ENCODE data around the gene KRTAP10-7. TPM values are rescaled to one million over a fixed set of nuclear protein-coding genes. Genes with fewer than 3 reads are reported as not detected.

The KRTAP10-7 gene
- total RNA-seq, 1 experiment from 2014 or later: not detected

- H3T11ph ChIP-seq (ENCODE audit: low read length): no peak overlapping the region
- no peaks in the 10 kb centered on the region for H3K79me2 ChIP-seq (ENCODE audit: insufficient read depth, low read length)
- no peaks in the 10 kb centered on the region for H3K4me1 ChIP-seq (ENCODE audit: insufficient read depth, low read length)
- H3K27me3 ChIP-seq (ENCODE audit: insufficient read depth, low read length): no peaks in the 10 kb centered on the region
- no peak for TF ChIP-seq CTCF (conservative IDR thresholded peaks at IDR 0.05)
- H3K18ac ChIP-seq (ENCODE audit: insufficient read length, low read depth, low read length): no peak overlapping the region
- H3K27ac ChIP-seq (ENCODE audit: insufficient read length, low read depth, low read length): no peak overlapping the region
- H2AK5ac ChIP-seq (ENCODE audit: insufficient read length, low read length): no peak overlapping the region
- no peak overlapping the region for H2BK20ac ChIP-seq (ENCODE audit: low read depth, low read length, poor library complexity, severe bottlenecking)
- no peak overlapping the region for H2BK12ac ChIP-seq (ENCODE audit: insufficient read length, low read depth, low read length)
- H3K4me2 ChIP-seq (ENCODE audit: insufficient read depth, insufficient read length, low read length): no peak overlapping the region
- H2AFZ ChIP-seq (ENCODE audit: low read length): no peak overlapping the region
- H4K20me1 ChIP-seq (ENCODE audit: control insufficient read depth, insufficient read depth, insufficient read length): no peaks in the 10 kb centered on the region
- no peak overlapping the region for H3K56ac ChIP-seq (ENCODE audit: insufficient read length, low read depth, low read length)
- no peak overlapping the region for H2BK5ac ChIP-seq (ENCODE audit: insufficient read length, low read length)
- Mint-ChIP-seq H3K4me3 (no peak overlapping the region), H3K36me3 (ENCODE audit: insufficient read depth in 1 of 3, low read depth in 3 of 3) (peaks cover 0 to 10% (median 0%) of the 10 kb centered on the region in 3 experiments; a peak in 4 of 7 replicates), H3K4me1 (no peaks in the 10 kb centered on the region), H3K27ac (no peak overlapping the region), H3K27me3 (ENCODE audit: low read depth) (peaks cover 11% of the 10 kb centered on the region), H3K9me3 (peaks cover 11 to 12% of the 10 kb centered on the region in 2 experiments)
- no peak overlapping the region for H3K23ac ChIP-seq (ENCODE audit: insufficient read length, low read depth, low read length)
- no peak overlapping the region for H4K91ac ChIP-seq (ENCODE audit: insufficient read length, low read depth, low read length)
- DNase-seq: no peak
- H3K4ac ChIP-seq (ENCODE audit: low read depth, low read length): no peak overlapping the region
- whole genome bisulfite sequencing (ENCODE audit: extremely low coverage, insufficient read length, low lambda C conversion rate): no CpG with 5 or more reads among the region's 1 CpG
- no peaks in the 10 kb centered on the region for H3K9me3 ChIP-seq (ENCODE audit: control insufficient read depth, low read depth, low read length)
- no peaks in the 10 kb centered on the region for H3K23me2 ChIP-seq (ENCODE audit: insufficient read length, low read depth, low read length, poor library complexity, severe bottlenecking)
- H3K9ac ChIP-seq (ENCODE audit: extremely low read depth, insufficient read length, low read length): no peak overlapping the region
- no peaks in the 10 kb centered on the region for H3K79me1 ChIP-seq (ENCODE audit: insufficient read depth, low read depth, low read length, poor library complexity, severe bottlenecking)
- no peak overlapping the region for H4K8ac ChIP-seq (replicated peaks; ENCODE audit: insufficient read length, low read depth, low read length)
- no peak overlapping the region for H2BK120ac ChIP-seq (ENCODE audit: low read depth, low read length, poor library complexity, severe bottlenecking)
- no peak overlapping the region for H2BK15ac ChIP-seq (ENCODE audit: low read depth, low read length)
- H4K5ac ChIP-seq (ENCODE audit: insufficient read length, low read depth, low read length): no peak overlapping the region
- H3K14ac ChIP-seq (ENCODE audit: insufficient read depth, low read length): no peak overlapping the region
Measured at GRCh38 chr21:44566403-44566802, 34.0 kb upstream of the KRTAP10-7 start.

Measured in H9 (cell line).